B cell (primary cell): Measurements from ENCODE around the gene CYP2D6. TPM values are rescaled to one million over a fixed set of nuclear protein-coding genes. Genes with fewer than 3 reads are reported as not detected.

Source experiments
- ATAC-seq: fragments of 200-7000 bp; cut with Tn5 transposase; one replicate; pipeline ENCODE4 v1.10.0; 2021; ENCODE audit warnings: low read depth, mild to moderate bottlenecking, moderate number of reproducible peaks, moderate library complexity
- CTCF ChIA-PET: fragments of 350-600 bp; sonication (Branson Sonifier 250); formaldehyde crosslinking; loops from one replicate; lab custom pipeline; 2021; ENCODE audit warnings: antibody characterized with exemption, inconsistent platforms; lab: Charles Lee
- POLR2A ChIA-PET: fragments of 350-600 bp; sonication (Branson Sonifier 250); formaldehyde crosslinking; loops from one replicate; lab custom pipeline; 2021; ENCODE audit warnings: antibody characterized with exemption; lab: Charles Lee
- DNase-seq: peaks from one replicate; pipeline ENCODE4 v3.0.0; 2013
- H2AFZ ChIP-seq: 2 replicates; pipeline ENCODE4 v1.6.1; 2012; ENCODE audit warnings: mild to moderate bottlenecking, low read depth, low read length; ENCODE audit not compliant: insufficient read depth, poor library complexity, severe bottlenecking
- H3K27ac ChIP-seq, 2 donors: 1 replicate in 1 of 2; 2 replicates in 1 of 2; pipeline ENCODE4 v1.5.1; 2012 to 2013; ENCODE audit warnings: low read length in 2 of 2, mild to moderate bottlenecking in 2 of 2, moderate library complexity in 1 of 2
- H3K27me3 ChIP-seq, 4 experiments: fragments of 200-600 bp in 1 of 4; sonication (generic) in 1 of 4; replicated peaks in 1 of 4; 1 replicate in 2 of 4; 2 replicates in 2 of 4; pipeline versions ENCODE4 v1.6.1 to v1.7.0; 2013 to 2016; ENCODE audit warnings: low read length in 3 of 4, mild to moderate bottlenecking in 2 of 4, mixed read lengths in 1 of 4, moderate library complexity in 1 of 4; ENCODE audit not compliant: insufficient read depth in 4 of 4, control insufficient read depth in 3 of 4; ENCODE audit errors: control extremely low read depth in 1 of 4
- H3K36me3 ChIP-seq, 2 experiments: replicated peaks in 1 of 2; 1 replicate in 1 of 2; 2 replicates in 1 of 2; pipeline versions ENCODE4 v1.6.1 to v1.7.1; 2013; ENCODE audit warnings: low read length in 1 of 2; ENCODE audit not compliant: insufficient read depth in 2 of 2, control insufficient read depth in 1 of 2; ENCODE audit errors: control extremely low read depth in 1 of 2, extremely low read depth in 1 of 2
- H3K4me1 ChIP-seq, 2 donors: fragments of 200-600 bp in 1 of 2; sonication (generic) in 1 of 2; 1 replicate in 1 of 2; 2 replicates in 1 of 2; pipeline versions ENCODE4 v1.5.1 to v1.6.1; 2013 to 2017; ENCODE audit warnings: low read length in 2 of 2; ENCODE audit not compliant: control insufficient read depth in 2 of 2, insufficient read depth in 2 of 2
- H3K4me2 ChIP-seq: replicated peaks from 2 replicates; pipeline ENCODE3; 2012; ENCODE audit warnings: mild to moderate bottlenecking, low read depth, low read length; ENCODE audit not compliant: poor library complexity, severe bottlenecking
- H3K4me3 ChIP-seq, 5 experiments: fragments of 200-600 bp in 1 of 5; sonication (generic) in 1 of 5; 1 replicate in 3 of 5; 2 replicates in 2 of 5; pipeline versions ENCODE4 v1.5.1 to v1.7.0; 2011 to 2016; ENCODE audit warnings: low read length in 4 of 5, mild to moderate bottlenecking in 4 of 5, low read depth in 2 of 5, control low read depth in 1 of 5, moderate library complexity in 1 of 5; ENCODE audit not compliant: insufficient read depth in 1 of 5; ENCODE audit errors: control extremely low read depth in 1 of 5, extremely low read depth in 1 of 5
- H3K79me2 ChIP-seq: fragments of 200-600 bp; sonication (generic); one replicate; pipeline ENCODE4 v1.6.0; 2016; ENCODE audit warnings: low read length; ENCODE audit not compliant: control insufficient read depth, insufficient read depth
- H3K9ac ChIP-seq: fragments of 200-600 bp; sonication (generic); 2 replicates; pipeline ENCODE4 v1.6.1; 2017; ENCODE audit warnings: mild to moderate bottlenecking, low read length, moderate library complexity
- H3K9me3 ChIP-seq, 3 donors: one replicate each; pipeline versions ENCODE4 v1.6.1 to v1.7.1; 2013; ENCODE audit warnings: low read length in 2 of 3; ENCODE audit not compliant: control insufficient read depth in 2 of 3, insufficient read depth in 1 of 3; ENCODE audit errors: control extremely low read depth in 1 of 3
- H4K20me1 ChIP-seq: 2 replicates; pipeline ENCODE4 v1.6.0; 2012; ENCODE audit warnings: mild to moderate bottlenecking, low read length; ENCODE audit not compliant: insufficient read depth, control insufficient read depth, poor library complexity, severe bottlenecking
- H3K27ac Mint-ChIP-seq: one replicate; pipeline ENCODE4 v1.8.0; 2021; ENCODE audit warnings: mixed read lengths
- H3K27me3 Mint-ChIP-seq: one replicate; pipeline ENCODE4 v1.8.0; 2021; ENCODE audit warnings: mixed read lengths
- H3K4me1 Mint-ChIP-seq: one replicate; pipeline ENCODE4 v1.8.0; 2021; ENCODE audit warnings: mixed read lengths
- H3K4me3 Mint-ChIP-seq: one replicate; pipeline ENCODE4 v1.8.0; 2021; ENCODE audit warnings: mixed read lengths
- H3K9me3 Mint-ChIP-seq: one replicate; pipeline ENCODE4 v1.8.0; 2022; ENCODE audit warnings: mixed read lengths; ENCODE audit not compliant: insufficient read depth
- EZH2 ChIP-seq: IDR thresholded peaks from 2 replicates; pipeline ENCODE4 v1.6.1; 2012; ENCODE audit warnings: borderline replicate concordance, low read depth, mild to moderate bottlenecking, moderate library complexity, low read length; ENCODE audit not compliant: insufficient read depth, poor library complexity, severe bottlenecking
- WGBS: methylation state at CpG from one replicate; pipeline ENCODE4 v1.1.5; 2013; ENCODE audit warnings: missing lambda C conversion rate; ENCODE audit not compliant: insufficient coverage; 5-methylcytosine and 5-hydroxymethylcytosine counted together
- intact Hi-C: fragments of 100-400 bp; cut with micrococcal nuclease; formaldehyde crosslinking; loops from one replicate; pipeline ENCODE4 v1.10.0; 2022
- polyA plus RNA-seq: library from polyadenylated mRNA; depleted of rRNA; stranded (reverse); fragments of >200 nt; gene quantifications from 2 replicates; pipeline ENCODE4 v1.2.3, GENCODE V29; 2012
- total RNA-seq, 2 donors: library from RNA; stranded (reverse); fragments of 120-200 nt in 1 of 2; gene quantifications; 1 replicate in 1 of 2; 2 replicates in 1 of 2; pipeline versions ENCODE4 v1.2.3 to v1.2.4, GENCODE V29; 2013 to 2022
- TF ChIP-seq, protein P1 (sequence below): fragments of 200-600 bp; IDR thresholded peaks from one replicate; pipeline ENCODE4 v1.8.0; 2022; ENCODE audit warnings: antibody characterized with exemption, mild to moderate bottlenecking

CYP2D6 gene
- total and polyA plus RNA-seq, 2 donors (not counting 1 experiment from before 2014, with no cell fraction given), result 3.1 to 3.9 TPM

DNA sequence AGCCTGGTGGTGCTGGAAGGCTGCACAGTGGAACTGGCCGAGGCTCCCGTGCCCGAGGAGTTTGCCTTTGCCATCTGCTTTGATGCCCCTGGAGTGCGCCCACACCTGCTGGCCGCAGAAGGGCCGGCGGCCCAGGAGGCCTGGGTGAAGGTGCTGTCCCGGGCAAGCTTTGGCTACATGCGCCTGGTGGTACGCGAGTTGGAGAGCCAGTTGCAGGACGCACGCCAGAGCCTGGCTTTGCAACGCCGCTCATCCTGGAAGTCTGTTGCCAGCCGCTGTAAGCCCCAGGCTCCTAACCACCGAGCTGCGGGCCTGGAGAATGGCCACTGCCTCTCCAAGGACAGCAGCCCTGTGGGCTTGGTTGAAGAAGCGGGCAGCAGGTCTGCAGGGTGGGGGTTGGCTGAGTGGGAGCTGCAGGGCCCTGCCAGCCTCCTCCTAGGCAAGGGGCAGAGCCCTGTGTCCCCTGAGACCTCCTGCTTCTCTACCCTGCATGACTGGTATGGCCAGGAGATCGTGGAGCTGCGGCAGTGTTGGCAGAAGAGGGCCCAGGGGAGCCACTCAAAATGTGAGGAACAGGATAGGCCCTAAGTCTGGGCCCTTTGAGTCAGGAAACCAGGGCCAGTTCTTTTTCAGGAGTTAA is 53.0 kb downstream of the CYP2D6 start:
- Histone ChIP-seq H3K9ac (no peak overlapping the region), H3K79me2 (peaks cover 32% of the 10 kb centered on the region), H3K36me3 (peaks cover 0 to 9% of the 10 kb centered on the region in 2 experiments), H3K27ac (no peak overlapping the region), H3K27me3 (no peaks in the 10 kb centered on the region), H3K4me2 (no peak overlapping the region), H2AFZ (no peak overlapping the region), H4K20me1 (no peaks in the 10 kb centered on the region), H3K4me1 (peaks cover 26 to 42% of the 10 kb centered on the region in 2 donors), H3K9me3 (no peaks in the 10 kb centered on the region), H3K4me3 (no peak overlapping the region)
- CTCF ChIA-PET, result interaction anchor here (2.7 to 4.0 kb wide), 2 partner anchors 13 to 110 kb away, joined by 9 to 41 read pairs; partner anchors contain the start of gene NDUFA6
- 93% methylated on average over 21 of the region's 21 CpGs for WGBS
- H3K9me3 Mint-ChIP-seq, result no peaks in the 10 kb centered on the region
- peak overlapping the region; percentile 6 for H3K27ac Mint-ChIP-seq
- DNase-seq, result no peak
- no peak for TF ChIP-seq EZH2
- TF ChIP-seq, protein P1, sequence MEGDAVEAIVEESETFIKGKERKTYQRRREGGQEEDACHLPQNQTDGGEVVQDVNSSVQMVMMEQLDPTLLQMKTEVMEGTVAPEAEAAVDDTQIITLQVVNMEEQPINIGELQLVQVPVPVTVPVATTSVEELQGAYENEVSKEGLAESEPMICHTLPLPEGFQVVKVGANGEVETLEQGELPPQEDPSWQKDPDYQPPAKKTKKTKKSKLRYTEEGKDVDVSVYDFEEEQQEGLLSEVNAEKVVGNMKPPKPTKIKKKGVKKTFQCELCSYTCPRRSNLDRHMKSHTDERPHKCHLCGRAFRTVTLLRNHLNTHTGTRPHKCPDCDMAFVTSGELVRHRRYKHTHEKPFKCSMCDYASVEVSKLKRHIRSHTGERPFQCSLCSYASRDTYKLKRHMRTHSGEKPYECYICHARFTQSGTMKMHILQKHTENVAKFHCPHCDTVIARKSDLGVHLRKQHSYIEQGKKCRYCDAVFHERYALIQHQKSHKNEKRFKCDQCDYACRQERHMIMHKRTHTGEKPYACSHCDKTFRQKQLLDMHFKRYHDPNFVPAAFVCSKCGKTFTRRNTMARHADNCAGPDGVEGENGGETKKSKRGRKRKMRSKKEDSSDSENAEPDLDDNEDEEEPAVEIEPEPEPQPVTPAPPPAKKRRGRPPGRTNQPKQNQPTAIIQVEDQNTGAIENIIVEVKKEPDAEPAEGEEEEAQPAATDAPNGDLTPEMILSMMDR, result no peak
- intact Hi-C loops, result loop anchor here (2.0 kb wide), 1 partner anchor 791 kb away; the partner anchor contains the start of gene RANGAP1
- H3K4me1 Mint-ChIP-seq, result peaks cover 46% of the 10 kb centered on the region
- no peaks in the 10 kb centered on the region for H3K27me3 Mint-ChIP-seq
- POLR2A ChIA-PET, result interaction anchor here (4.0 kb wide), 1 partner anchor 13 kb away, joined by 45 read pairs; the partner anchor contains the start of gene NDUFA6
- ATAC-seq, result no peak
- no peak overlapping the region for H3K4me3 Mint-ChIP-seq
